HL-60 (cell line): ENCODE data around the gene CTSH.

ENCODE experiments used
- DNase-seq, 2 experiments: peaks; one replicate each; pipeline ENCODE4 v3.0.0-alpha.2; 2010 to 2020; ENCODE audit warnings: low read depth in 1 of 2, low spot score in 1 of 2
- H3K27ac ChIP-seq: fragments of 250-450 bp; sonication (Bioruptor Pico); replicated peaks from 2 replicates; pipeline ENCODE4 v1.5.1; 2020; ENCODE audit warnings: mild to moderate bottlenecking, moderate library complexity
- H3K27me3 ChIP-seq: fragments of 250-450 bp; sonication (Bioruptor Pico); 2 replicates; pipeline ENCODE4 v1.5.1; 2021; ENCODE audit warnings: mild to moderate bottlenecking, moderate library complexity; ENCODE audit not compliant: insufficient read depth, poor library complexity, severe bottlenecking
- H3K4me3 ChIP-seq: replicated peaks from 2 replicates; pipeline ENCODE4 v1.5.1; 2011; ENCODE audit warnings: mild to moderate bottlenecking, control low read depth, low read length; ENCODE audit not compliant: insufficient read depth
- CTCF ChIP-seq: IDR thresholded peaks from one replicate; pipeline ENCODE4 v1.5.1; 2011; ENCODE audit warnings: low read length, control low read depth, inconsistent platforms; ENCODE audit not compliant: insufficient read depth
- GABPA ChIP-seq: IDR thresholded peaks from 2 replicates; pipeline ENCODE4 v1.6.1; 2012; ENCODE audit warnings: low read depth
- POLR2AphosphoS5 ChIP-seq: IDR thresholded peaks from 2 replicates; pipeline ENCODE4 v1.6.1; 2012; ENCODE audit warnings: low read depth
- REST ChIP-seq: IDR thresholded peaks from 2 replicates; pipeline ENCODE4 v1.6.1; 2012; ENCODE audit warnings: low read depth; ENCODE audit not compliant: insufficient replicate concordance
- SPI1 ChIP-seq: IDR thresholded peaks from 2 replicates; pipeline ENCODE4 v1.6.1; 2012; ENCODE audit warnings: low read depth, mild to moderate bottlenecking, borderline replicate concordance

Gene CTSH

GRCh38 chr15:78916088-78916487, 28.8 kb downstream of the CTSH start:
- Histone ChIP-seq H3K27ac (peak overlapping the region; percentile 41), H3K4me3 (no peak overlapping the region), H3K27me3 (no peaks in the 10 kb centered on the region)
- TF ChIP-seq REST = no peak
- TF ChIP-seq POLR2AphosphoS5 = no peak
- no peak for TF ChIP-seq GABPA
- no peak for TF ChIP-seq CTCF
- TF ChIP-seq SPI1 = no peak
- no peak for DNase-seq

GRCh38 chr15:78915341-78916087, 29.3 kb downstream of the CTSH start:
- H3K27ac ChIP-seq = peak overlapping the region; percentile 41
- H3K27me3 ChIP-seq = no peaks in the 10 kb centered on the region
- H3K4me3 ChIP-seq = no peak overlapping the region
- DNase-seq = peak; percentile 90 to 93
- TF ChIP-seq POLR2AphosphoS5 (peak; percentile 47; the same call in 1 of the 2 replicates), SPI1 (peak; percentile 79; the same call in 1 of the 2 replicates), GABPA (no peak), CTCF (no peak)

GRCh38 chr15:78914027-78914764, 30.6 kb downstream of the CTSH start:
- DNase-seq = no peak

More at GRCh38 chr15:78914027-78914764, 30.6 kb downstream of the CTSH start:
- TF ChIP-seq REST = no peak
- no peak for TF ChIP-seq SPI1
- no peak for TF ChIP-seq POLR2AphosphoS5
- no peak for TF ChIP-seq CTCF
- no peak for TF ChIP-seq GABPA
- no peak overlapping the region for H3K4me3 ChIP-seq
- H3K27me3 ChIP-seq = no peaks in the 10 kb centered on the region
- no peak overlapping the region for H3K27ac ChIP-seq
